ENCODE data around the gene P3H4. TPM values are rescaled to one million over a fixed set of nuclear protein-coding genes. Genes with fewer than 3 reads are reported as not detected.
A peak's percentile ranks its signal among the peaks of the same experiment; 100 is the strongest.

Gene P3H4
- polyA plus RNA-seq, 1 donor (not counting 4 experiments of a cell fraction or from before 2014, with no cell fraction given) = 4.2 TPM

GRCh38 chr17:41803049-41804020, 8.4 kb downstream of the P3H4 start:
- no peaks in the 10 kb centered on the region for H3K79me2 ChIP-seq (ENCODE audit: control insufficient read depth, insufficient read depth, low read length)
- H3K27me3 ChIP-seq (ENCODE audit: control insufficient read depth, extremely low read depth, insufficient read depth, low read length) = no peaks in the 10 kb centered on the region
- no peaks in the 10 kb centered on the region for H3K9me1 ChIP-seq (ENCODE audit: control insufficient read depth, extremely low read depth, insufficient read depth, low read length)
- H4K20me1 ChIP-seq (ENCODE audit: control insufficient read depth, extremely low read depth, insufficient read depth, low read length) = no peaks in the 10 kb centered on the region
- no peak for TF ChIP-seq EZH2 (IDR thresholded peaks at IDR 0.05; ENCODE audit: low read length)
- TF ChIP-seq, protein P1, sequence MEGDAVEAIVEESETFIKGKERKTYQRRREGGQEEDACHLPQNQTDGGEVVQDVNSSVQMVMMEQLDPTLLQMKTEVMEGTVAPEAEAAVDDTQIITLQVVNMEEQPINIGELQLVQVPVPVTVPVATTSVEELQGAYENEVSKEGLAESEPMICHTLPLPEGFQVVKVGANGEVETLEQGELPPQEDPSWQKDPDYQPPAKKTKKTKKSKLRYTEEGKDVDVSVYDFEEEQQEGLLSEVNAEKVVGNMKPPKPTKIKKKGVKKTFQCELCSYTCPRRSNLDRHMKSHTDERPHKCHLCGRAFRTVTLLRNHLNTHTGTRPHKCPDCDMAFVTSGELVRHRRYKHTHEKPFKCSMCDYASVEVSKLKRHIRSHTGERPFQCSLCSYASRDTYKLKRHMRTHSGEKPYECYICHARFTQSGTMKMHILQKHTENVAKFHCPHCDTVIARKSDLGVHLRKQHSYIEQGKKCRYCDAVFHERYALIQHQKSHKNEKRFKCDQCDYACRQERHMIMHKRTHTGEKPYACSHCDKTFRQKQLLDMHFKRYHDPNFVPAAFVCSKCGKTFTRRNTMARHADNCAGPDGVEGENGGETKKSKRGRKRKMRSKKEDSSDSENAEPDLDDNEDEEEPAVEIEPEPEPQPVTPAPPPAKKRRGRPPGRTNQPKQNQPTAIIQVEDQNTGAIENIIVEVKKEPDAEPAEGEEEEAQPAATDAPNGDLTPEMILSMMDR (optimal IDR thresholded peaks at IDR 0.05 in 1 of 3, IDR thresholded peaks at IDR 0.05 in 1 of 3, conservative IDR thresholded peaks at IDR 0.05 in 1 of 3; ENCODE audit: extremely low read depth in 1 of 3, insufficient read depth in 2 of 3, low read length in 3 of 3) = no peak
- no peak overlapping the region for H3K4me2 ChIP-seq (ENCODE audit: control insufficient read depth, extremely low read depth, insufficient read depth, low read depth, low read length)
- H2AFZ ChIP-seq (ENCODE audit: control insufficient read depth, low read length) = no peak overlapping the region
- dilution Hi-C loops (cut with MboI; ENCODE audit: extremely low pct_ligation_motif_present, low sequenced_read_pairs) = no loop called here
- peaks cover 0 to 2% of the 10 kb centered on the region in 2 experiments for H3K36me3 ChIP-seq (ENCODE audit: control insufficient read depth in 2 of 2, extremely low read depth in 1 of 2, insufficient read depth in 2 of 2, low read length in 2 of 2)
- DNase-seq (ENCODE audit: low read depth, low spot score) (no peak), FAIRE-seq (no peak)
- no peak overlapping the region for H3K27ac ChIP-seq (ENCODE audit: control insufficient read depth, insufficient read depth, low read length)
- H3K9ac ChIP-seq (ENCODE audit: control insufficient read depth, extremely low read depth, insufficient read depth, low read length) = no peak overlapping the region
- peaks cover 26% of the 10 kb centered on the region for H3K4me1 ChIP-seq (ENCODE audit: control insufficient read depth, extremely low read depth, insufficient read depth, low read length)
- H3K4me3 ChIP-seq (ENCODE audit: control insufficient read depth in 2 of 3, extremely low read depth in 1 of 3, insufficient read depth in 2 of 3, low read depth in 1 of 3, low read length in 3 of 3) = no peak overlapping the region
- no peaks in the 10 kb centered on the region for H3K9me3 ChIP-seq (ENCODE audit: control insufficient read depth, low read depth, low read length)

- TF ChIP-seq EZH2 (IDR thresholded peaks at IDR 0.05; ENCODE audit: low read length) = no peak
- TF ChIP-seq, protein P1 (optimal IDR thresholded peaks at IDR 0.05 in 1 of 3, IDR thresholded peaks at IDR 0.05 in 1 of 3, conservative IDR thresholded peaks at IDR 0.05 in 1 of 3; ENCODE audit: extremely low read depth in 1 of 3, insufficient read depth in 2 of 3, low read length in 3 of 3) = peak; percentile 93 to 99 (median 97)
- Histone ChIP-seq H2AFZ (ENCODE audit: control insufficient read depth, low read length) (no peak overlapping the region), H3K9me1 (ENCODE audit: control insufficient read depth, extremely low read depth, insufficient read depth, low read length) (no peaks in the 10 kb centered on the region), H3K9ac (ENCODE audit: control insufficient read depth, extremely low read depth, insufficient read depth, low read length) (peak overlapping the region; percentile 74), H3K4me1 (ENCODE audit: control insufficient read depth, extremely low read depth, insufficient read depth, low read length) (peaks cover 26% of the 10 kb centered on the region), H3K4me2 (ENCODE audit: control insufficient read depth, extremely low read depth, insufficient read depth, low read depth, low read length) (peak overlapping the region; percentile 73), H3K4me3 (ENCODE audit: control insufficient read depth in 2 of 3, extremely low read depth in 1 of 3, insufficient read depth in 2 of 3, low read depth in 1 of 3, low read length in 3 of 3) (peak overlapping the region in 2 of 3 experiments; percentile 8 to 33), H3K27me3 (ENCODE audit: control insufficient read depth, extremely low read depth, insufficient read depth, low read length) (no peaks in the 10 kb centered on the region), H3K9me3 (ENCODE audit: control insufficient read depth, low read depth, low read length) (no peaks in the 10 kb centered on the region), H3K27ac (ENCODE audit: control insufficient read depth, insufficient read depth, low read length) (peak overlapping the region; percentile 89), H4K20me1 (ENCODE audit: control insufficient read depth, extremely low read depth, insufficient read depth, low read length) (no peaks in the 10 kb centered on the region), H3K79me2 (ENCODE audit: control insufficient read depth, insufficient read depth, low read length) (no peaks in the 10 kb centered on the region), H3K36me3 (ENCODE audit: control insufficient read depth in 2 of 2, extremely low read depth in 1 of 2, insufficient read depth in 2 of 2, low read length in 2 of 2) (no peaks in the 10 kb centered on the region)
- peak; percentile 61 for FAIRE-seq
- no peak for DNase-seq (ENCODE audit: low read depth, low spot score)
- dilution Hi-C loops (cut with MboI; ENCODE audit: extremely low pct_ligation_motif_present, low sequenced_read_pairs) = no loop called here
Observed at GRCh38 chr17:41801374-41802271, 10.1 kb downstream of the P3H4 start.
